ENCODE data around the gene SCN4B.

GRCh38 chr11:118151431-118151830 is 1.2 kb downstream of the SCN4B start:
- no peak for TF ChIP-seq CTCF (IDR thresholded peaks at IDR 0.05)
- no peak for TF ChIP-seq POLR2A (IDR thresholded peaks at IDR 0.05)
